Measurements from ENCODE around the gene EDN2. TPM values are rescaled to one million over a fixed set of nuclear protein-coding genes. Genes with fewer than 3 reads are reported as not detected.

The EDN2 gene
- total RNA-seq, 4 donors from 2014 or later, result not detected

DNA sequence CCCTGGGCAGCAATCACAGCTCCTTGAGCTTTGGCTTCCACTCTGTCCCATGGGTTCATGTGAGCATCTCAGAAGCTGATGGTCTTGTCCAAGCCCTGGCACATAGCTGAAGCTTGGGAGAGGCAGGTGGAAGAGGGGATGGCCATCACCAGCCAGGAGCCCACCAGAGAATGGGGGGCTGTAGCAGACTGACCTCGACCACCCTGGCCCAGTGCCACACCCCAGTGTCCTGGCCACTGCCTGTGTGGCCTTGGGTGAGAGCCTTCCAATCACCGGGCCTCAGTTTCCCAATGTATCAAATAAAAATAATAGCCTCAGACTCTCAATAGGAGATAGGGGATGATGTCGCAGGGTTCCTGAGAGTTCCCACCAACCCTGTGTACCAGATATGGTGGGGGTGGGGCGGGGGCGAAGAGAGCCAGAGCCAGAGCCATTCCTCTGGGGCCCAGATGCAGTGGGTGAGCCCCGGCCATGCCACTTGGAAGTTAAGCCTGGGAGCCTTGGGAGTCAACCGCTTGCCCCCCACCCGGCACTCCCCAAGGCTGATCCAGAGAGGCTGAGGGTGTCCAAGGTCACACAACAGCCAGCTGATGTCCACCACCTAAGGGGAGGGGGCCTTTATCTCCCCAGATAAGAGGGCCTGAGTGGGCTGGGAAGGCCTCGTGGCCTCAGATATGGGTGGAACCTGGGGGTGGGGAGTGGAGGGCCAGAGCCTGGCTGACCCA is 9.3 kb upstream of the EDN2 start:
- in situ Hi-C loops (cut with MboI; ENCODE audit: low sequenced_read_pairs in 4 of 4), result no loop called here
- intact Hi-C loops (cut with DNase I; ENCODE audit: low total_unique reads), result loop anchor here (2.0 kb wide), 1 partner anchor 23 kb away; no protein-coding TSS in a partner anchor
- Histone ChIP-seq H3K4me3 (no peak overlapping the region), H3K9me3 (no peaks in the 10 kb centered on the region), H3K4me1 (peaks cover 24 to 26% of the 10 kb centered on the region in 2 donors), H3K36me3 (no peaks in the 10 kb centered on the region), H3K27ac (peak overlapping the region in 1 of 4 donors; percentile 13), H3K27me3 (no peaks in the 10 kb centered on the region)
- DNase-seq, result no peak
- TF ChIP-seq, protein P1, sequence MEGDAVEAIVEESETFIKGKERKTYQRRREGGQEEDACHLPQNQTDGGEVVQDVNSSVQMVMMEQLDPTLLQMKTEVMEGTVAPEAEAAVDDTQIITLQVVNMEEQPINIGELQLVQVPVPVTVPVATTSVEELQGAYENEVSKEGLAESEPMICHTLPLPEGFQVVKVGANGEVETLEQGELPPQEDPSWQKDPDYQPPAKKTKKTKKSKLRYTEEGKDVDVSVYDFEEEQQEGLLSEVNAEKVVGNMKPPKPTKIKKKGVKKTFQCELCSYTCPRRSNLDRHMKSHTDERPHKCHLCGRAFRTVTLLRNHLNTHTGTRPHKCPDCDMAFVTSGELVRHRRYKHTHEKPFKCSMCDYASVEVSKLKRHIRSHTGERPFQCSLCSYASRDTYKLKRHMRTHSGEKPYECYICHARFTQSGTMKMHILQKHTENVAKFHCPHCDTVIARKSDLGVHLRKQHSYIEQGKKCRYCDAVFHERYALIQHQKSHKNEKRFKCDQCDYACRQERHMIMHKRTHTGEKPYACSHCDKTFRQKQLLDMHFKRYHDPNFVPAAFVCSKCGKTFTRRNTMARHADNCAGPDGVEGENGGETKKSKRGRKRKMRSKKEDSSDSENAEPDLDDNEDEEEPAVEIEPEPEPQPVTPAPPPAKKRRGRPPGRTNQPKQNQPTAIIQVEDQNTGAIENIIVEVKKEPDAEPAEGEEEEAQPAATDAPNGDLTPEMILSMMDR (IDR thresholded peaks at IDR 0.05 in 4 of 5, conservative IDR thresholded peaks at IDR 0.05 in 1 of 5), result no peak
- no peak for TF ChIP-seq POLR2A (IDR thresholded peaks at IDR 0.05)
- ATAC-seq, result no peak

DNA sequence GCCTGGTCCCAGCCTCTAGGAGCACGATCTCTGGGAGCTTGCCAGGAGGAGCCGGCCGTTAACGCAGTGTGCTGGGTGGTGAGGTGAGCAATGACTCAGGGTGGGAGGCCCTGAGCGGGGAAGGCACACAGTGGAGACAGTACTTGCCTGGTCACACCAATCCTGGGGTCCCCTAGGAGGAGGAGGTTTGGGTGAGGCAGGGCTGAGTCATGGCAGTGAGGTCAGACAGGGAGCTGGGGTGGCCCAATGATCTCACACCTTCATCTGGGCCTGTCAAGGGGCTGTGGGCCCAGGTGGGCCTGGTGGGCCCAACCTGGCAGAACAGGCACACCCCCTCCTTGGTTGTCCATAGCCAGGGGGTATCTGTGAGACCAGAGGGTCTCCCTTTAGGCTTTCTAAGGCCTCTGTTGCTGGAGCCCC is 8.6 kb upstream of the EDN2 start:
- Histone ChIP-seq H3K9me3 (no peaks in the 10 kb centered on the region), H3K27me3 (no peaks in the 10 kb centered on the region), H3K4me3 (no peak overlapping the region), H3K36me3 (no peaks in the 10 kb centered on the region), H3K27ac (no peak overlapping the region), H3K4me1 (peaks cover 17 to 19% of the 10 kb centered on the region in 2 donors)
- no peak for TF ChIP-seq POLR2A (IDR thresholded peaks at IDR 0.05)
- TF ChIP-seq, protein P1 (IDR thresholded peaks at IDR 0.05 in 4 of 5, conservative IDR thresholded peaks at IDR 0.05 in 1 of 5), result no peak
- in situ Hi-C loops (cut with MboI; ENCODE audit: low sequenced_read_pairs in 4 of 4) (no loop called here), intact Hi-C loops (cut with DNase I; ENCODE audit: low total_unique reads) (no loop called here)
- DNase-seq (no peak), ATAC-seq (no peak)

DNA sequence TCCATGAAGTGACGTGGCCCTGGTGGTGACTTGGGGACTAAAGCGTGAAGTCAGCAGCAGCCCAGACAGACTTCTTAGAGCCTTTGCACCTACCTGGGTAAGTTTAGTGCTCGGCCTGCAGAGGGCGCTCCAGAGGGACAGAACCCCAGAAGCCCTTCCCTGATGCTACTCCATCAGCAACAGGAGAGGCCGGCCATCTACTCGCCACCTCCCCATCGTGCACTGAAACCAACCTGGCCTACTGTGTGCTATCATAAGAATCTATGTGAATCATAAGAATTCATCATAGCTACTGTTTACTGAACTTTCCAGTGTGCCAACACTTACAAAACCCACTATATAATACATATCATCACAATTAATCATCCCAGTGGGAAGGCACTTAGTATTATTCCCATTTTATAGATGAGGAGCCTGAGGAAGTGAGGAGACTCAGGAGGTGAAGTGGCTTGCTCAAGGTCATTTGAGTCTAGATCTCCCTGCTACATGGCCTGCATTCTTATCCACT is 7.9 kb upstream of the EDN2 start:
- intact Hi-C loops (cut with DNase I; ENCODE audit: low total_unique reads) (no loop called here), in situ Hi-C loops (cut with MboI; ENCODE audit: low sequenced_read_pairs in 4 of 4) (no loop called here)
- Histone ChIP-seq H3K4me3 (no peak overlapping the region), H3K4me1 (peaks cover 15 to 18% of the 10 kb centered on the region in 2 donors), H3K9me3 (no peaks in the 10 kb centered on the region), H3K27me3 (no peaks in the 10 kb centered on the region), H3K36me3 (no peaks in the 10 kb centered on the region), H3K27ac (no peak overlapping the region)
- TF ChIP-seq, protein P1 (IDR thresholded peaks at IDR 0.05 in 4 of 5, conservative IDR thresholded peaks at IDR 0.05 in 1 of 5), result peak in 4 of 5 experiments; percentile 13 to 50 (median 32)
- no peak for TF ChIP-seq POLR2A (IDR thresholded peaks at IDR 0.05)
- DNase-seq, result no peak
- ATAC-seq, result no peak

DNA sequence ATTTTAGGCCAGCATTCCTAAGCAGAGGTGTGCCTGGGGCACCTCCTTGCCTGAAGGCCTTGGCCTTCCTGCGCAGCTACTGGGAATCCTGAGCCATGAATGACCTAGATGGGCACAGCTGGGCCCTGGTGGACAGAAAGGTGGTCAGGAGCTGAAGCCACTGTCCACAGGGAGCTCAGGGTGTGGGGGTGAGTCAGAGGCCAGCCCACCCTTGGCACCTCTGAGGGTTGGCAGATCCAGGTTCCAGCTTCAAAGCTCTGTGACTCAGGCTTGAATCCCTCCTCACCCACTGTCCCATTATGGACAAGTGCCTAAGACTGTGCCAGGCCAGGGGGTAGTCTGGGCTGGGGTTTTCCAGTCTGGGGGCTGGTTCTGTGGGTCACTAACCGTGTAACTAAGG is 6.4 kb upstream of the EDN2 start:
- in situ Hi-C loops (cut with MboI; ENCODE audit: low sequenced_read_pairs in 4 of 4) (no loop called here), intact Hi-C loops (cut with DNase I; ENCODE audit: low total_unique reads) (no loop called here)
- Histone ChIP-seq H3K4me3 (no peak overlapping the region), H3K27me3 (no peaks in the 10 kb centered on the region), H3K36me3 (no peaks in the 10 kb centered on the region), H3K9me3 (no peaks in the 10 kb centered on the region), H3K27ac (no peak overlapping the region), H3K4me1 (peaks cover 17 to 22% of the 10 kb centered on the region in 2 donors)
- TF ChIP-seq POLR2A (IDR thresholded peaks at IDR 0.05), result no peak
- TF ChIP-seq, protein P1 (IDR thresholded peaks at IDR 0.05 in 4 of 5, conservative IDR thresholded peaks at IDR 0.05 in 1 of 5), result no peak
- no peak for DNase-seq
- no peak for ATAC-seq
